Neuronal stem cell (in vitro differentiated cells): Measurements from ENCODE around the gene MAP3K5.

Experiments
- DNase-seq: peaks from one replicate; pipeline ENCODE4 v3.0.0-alpha.2; 2013; ENCODE audit warnings: low spot score
- H2AFZ ChIP-seq: one replicate; pipeline ENCODE4 v1.6.1; 2013; ENCODE audit warnings: mild to moderate bottlenecking, low read length, inconsistent platforms
- H2AK5ac ChIP-seq: 2 replicates; pipeline ENCODE4 v1.6.1; 2013; ENCODE audit warnings: low read depth, mild to moderate bottlenecking, inconsistent platforms, low read length, moderate library complexity, mixed read lengths
- H2BK120ac ChIP-seq: 2 replicates; pipeline ENCODE4 v1.6.1; 2013; ENCODE audit warnings: low read depth, mild to moderate bottlenecking, inconsistent platforms, low read length, moderate library complexity, mixed read lengths
- H2BK12ac ChIP-seq: one replicate; pipeline ENCODE4 v1.6.1; 2013; ENCODE audit warnings: low read length, inconsistent platforms
- H2BK15ac ChIP-seq: 2 replicates; pipeline ENCODE4 v1.6.1; 2013; ENCODE audit warnings: mild to moderate bottlenecking, low read length, inconsistent platforms, mixed read lengths
- H2BK5ac ChIP-seq: one replicate; pipeline ENCODE4 v1.6.1; 2013; ENCODE audit warnings: inconsistent platforms, mild to moderate bottlenecking, low read length, moderate library complexity
- H3K14ac ChIP-seq: one replicate; pipeline ENCODE4 v1.6.1; 2013; ENCODE audit warnings: low read length, inconsistent platforms
- H3K18ac ChIP-seq: 2 replicates; pipeline ENCODE4 v1.6.1; 2013; ENCODE audit warnings: low read length, inconsistent platforms
- H3K23ac ChIP-seq: 2 replicates; pipeline ENCODE4 v1.6.1; 2013; ENCODE audit warnings: low read depth, mild to moderate bottlenecking, mixed read lengths, low read length, inconsistent platforms; ENCODE audit not compliant: poor library complexity
- H3K27ac ChIP-seq: replicated peaks from 3 replicates; pipeline ENCODE4 v1.5.1; 2013; ENCODE audit warnings: low read length, inconsistent platforms
- H3K27me3 ChIP-seq, 3 experiments: 2 replicates each; pipeline ENCODE4 v1.6.1; 2013; ENCODE audit warnings: low read length in 3 of 3, mild to moderate bottlenecking in 2 of 3, inconsistent platforms in 1 of 3, low read depth in 1 of 3, mixed read lengths in 1 of 3, moderate library complexity in 1 of 3; ENCODE audit not compliant: control insufficient read depth in 3 of 3, insufficient read depth in 3 of 3
- H3K36me3 ChIP-seq, 2 donors: replicated peaks in 1 of 2; 2 replicates each; pipeline ENCODE4 v1.6.1; 2013; ENCODE audit warnings: low read length in 2 of 2; ENCODE audit not compliant: control insufficient read depth in 2 of 2, insufficient read depth in 2 of 2
- H3K4ac ChIP-seq: 2 replicates; pipeline ENCODE4 v1.6.1; 2013; ENCODE audit warnings: inconsistent platforms, mild to moderate bottlenecking, low read length, moderate library complexity
- H3K4me1 ChIP-seq, 2 donors: 1 replicate in 1 of 2; 2 replicates in 1 of 2; pipeline ENCODE4 v1.6.1; 2013; ENCODE audit warnings: low read length in 2 of 2, low read depth in 1 of 2; ENCODE audit not compliant: control insufficient read depth in 2 of 2, insufficient read depth in 1 of 2
- H3K4me2 ChIP-seq: one replicate; pipeline ENCODE4 v1.6.1; 2013; ENCODE audit warnings: mild to moderate bottlenecking, low read length, inconsistent platforms; ENCODE audit not compliant: insufficient read depth, poor library complexity, severe bottlenecking
- H3K4me3 ChIP-seq, 2 donors: 2 replicates each; pipeline ENCODE4 v1.5.1; 2013; ENCODE audit warnings: low read length in 2 of 2, mild to moderate bottlenecking in 2 of 2, inconsistent platforms in 1 of 2, moderate library complexity in 1 of 2
- H3K79me1 ChIP-seq: one replicate; pipeline ENCODE4 v1.6.1; 2013; ENCODE audit warnings: low read depth, mild to moderate bottlenecking, inconsistent platforms, low read length, moderate library complexity
- H3K9ac ChIP-seq: one replicate; pipeline ENCODE4 v1.6.1; 2013; ENCODE audit warnings: mild to moderate bottlenecking, low read depth, low read length, inconsistent platforms; ENCODE audit not compliant: poor library complexity
- H3K9me3 ChIP-seq, 2 donors: replicated peaks in 1 of 2; 2 replicates each; pipeline versions ENCODE3 to v1.6.1; 2013; ENCODE audit warnings: low read length in 2 of 2, mild to moderate bottlenecking in 2 of 2, inconsistent platforms in 1 of 2, low read depth in 1 of 2, mixed read lengths in 1 of 2, moderate library complexity in 1 of 2; ENCODE audit not compliant: control insufficient read depth in 2 of 2, insufficient read depth in 1 of 2
- H4K8ac ChIP-seq: one replicate; pipeline ENCODE4 v1.6.1; 2013; ENCODE audit warnings: low read depth, mild to moderate bottlenecking, inconsistent platforms, low read length, moderate library complexity
- H4K91ac ChIP-seq: one replicate; pipeline ENCODE4 v1.6.1; 2013; ENCODE audit warnings: low read length, low read depth, mild to moderate bottlenecking, inconsistent platforms; ENCODE audit not compliant: poor library complexity
- WGBS, 2 donors: extraction: QIAGEN DNeasy Blood & Tissue Kit; methylation state at CpG; one replicate each; pipeline ENCODE4 v1.1.7; 2013; ENCODE audit warnings: missing lambda C conversion rate in 2 of 2, mixed read lengths in 1 of 2; ENCODE audit not compliant: insufficient read length in 2 of 2, insufficient replicate concordance in 1 of 2; ENCODE audit errors: extremely low coverage in 2 of 2; 5-methylcytosine and 5-hydroxymethylcytosine counted together

MAP3K5 gene

DNA sequence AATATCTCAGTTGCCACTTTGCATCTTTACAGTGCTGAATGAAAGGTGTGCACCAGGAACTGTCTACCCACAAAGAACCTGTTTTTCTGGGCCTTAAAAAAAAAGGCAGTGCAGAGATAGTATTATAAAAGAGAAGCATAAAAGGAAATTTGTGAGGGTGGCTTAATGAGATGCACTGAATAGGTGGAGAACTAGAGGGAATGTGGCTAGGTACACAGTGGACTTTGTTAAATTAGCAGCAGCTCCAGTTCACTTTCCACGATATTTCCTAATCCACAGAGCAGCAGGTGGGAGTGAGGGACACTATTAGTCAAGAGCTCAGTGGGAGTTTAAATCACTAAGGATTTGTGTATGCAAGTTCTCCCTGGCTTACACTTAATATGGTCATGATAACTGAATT, 280.9 kb downstream of the MAP3K5 start:
- Histone ChIP-seq H2AK5ac (no peak overlapping the region), H4K8ac (no peak overlapping the region), H3K4me1 (peaks cover 0 to 2% of the 10 kb centered on the region in 2 donors), H2BK120ac (no peak overlapping the region), H3K9ac (no peak overlapping the region), H4K91ac (no peak overlapping the region), H3K27ac (no peak overlapping the region), H3K18ac (no peak overlapping the region), H3K27me3 (no peaks in the 10 kb centered on the region), H3K36me3 (no peaks in the 10 kb centered on the region), H3K14ac (no peak overlapping the region), H3K79me1 (no peaks in the 10 kb centered on the region), H3K9me3 (no peaks in the 10 kb centered on the region), H2BK12ac (no peak overlapping the region), H2BK15ac (no peak overlapping the region), H3K4ac (no peak overlapping the region), H3K4me3 (no peak overlapping the region), H3K4me2 (no peak overlapping the region), H2AFZ (no peak overlapping the region), H3K23ac (no peak overlapping the region), H2BK5ac (no peak overlapping the region)
- WGBS, 2 donors, result no CpG with 5 or more reads among the region's 1 CpG
- DNase-seq, result no peak

DNA sequence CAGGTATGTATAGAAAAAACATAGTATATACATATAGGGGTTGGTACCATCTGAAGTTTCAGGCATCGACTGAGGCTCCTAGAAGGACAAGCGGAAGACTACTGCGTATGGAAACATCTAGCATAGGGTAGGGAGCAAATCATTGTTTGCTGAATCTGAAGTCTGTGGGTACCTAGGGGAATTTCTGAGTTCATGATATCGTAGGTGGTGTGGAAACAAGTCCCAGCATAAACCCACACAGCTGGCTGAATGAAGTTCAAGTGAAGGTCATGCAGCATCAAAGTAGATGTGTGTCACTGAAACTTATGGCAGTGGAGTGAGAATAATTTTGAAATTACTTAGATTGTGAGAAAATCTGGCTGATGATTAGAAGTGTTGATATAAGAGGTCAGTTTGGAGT, 281.5 kb downstream of the MAP3K5 start:
- H2BK15ac ChIP-seq, result no peak overlapping the region
- H2AFZ ChIP-seq, result no peak overlapping the region
- no peak overlapping the region for H3K4me2 ChIP-seq
- H2BK12ac ChIP-seq, result no peak overlapping the region
- H3K18ac ChIP-seq, result no peak overlapping the region
- H3K9ac ChIP-seq, result no peak overlapping the region
- no peak overlapping the region for H4K91ac ChIP-seq
- H4K8ac ChIP-seq, result no peak overlapping the region
- H3K4me1 ChIP-seq, result peaks cover 0 to 2% of the 10 kb centered on the region in 2 donors
- H3K36me3 ChIP-seq, result no peaks in the 10 kb centered on the region
- no peak for DNase-seq
- H3K27ac ChIP-seq, result no peak overlapping the region
- no peaks in the 10 kb centered on the region for H3K79me1 ChIP-seq
- H3K9me3 ChIP-seq, result no peaks in the 10 kb centered on the region
- no peak overlapping the region for H2BK5ac ChIP-seq
- no peak overlapping the region for H2AK5ac ChIP-seq
- H3K14ac ChIP-seq, result no peak overlapping the region
- no peak overlapping the region for H3K23ac ChIP-seq
- no peaks in the 10 kb centered on the region for H3K27me3 ChIP-seq
- no peak overlapping the region for H3K4ac ChIP-seq
- no peak overlapping the region for H3K4me3 ChIP-seq
- no peak overlapping the region for H2BK120ac ChIP-seq
- no CpG with 5 or more reads among the region's 4 CpGs for WGBS, 2 donors

DNA sequence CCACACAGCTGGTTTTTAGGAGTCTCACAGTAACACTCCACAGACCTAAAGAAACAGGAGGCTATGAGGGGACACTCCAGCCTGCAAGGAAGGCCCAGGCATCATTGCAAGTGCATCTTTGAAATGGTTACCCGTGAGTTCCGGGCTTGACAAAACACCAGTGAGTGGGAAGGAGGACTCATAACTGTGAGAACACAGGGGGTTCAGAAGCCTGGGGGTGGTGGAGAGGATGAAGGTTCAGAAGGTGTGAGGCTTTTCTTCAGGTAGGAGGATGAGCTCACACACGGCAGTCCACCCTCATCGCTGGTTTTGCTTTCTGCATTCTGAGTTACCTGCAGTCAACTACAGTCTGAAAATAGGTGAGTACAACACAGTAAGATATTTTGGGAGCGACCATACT, 282.0 kb downstream of the MAP3K5 start:
- H3K4me1 ChIP-seq, result peaks cover 0 to 2% of the 10 kb centered on the region in 2 donors
- no peak overlapping the region for H2BK5ac ChIP-seq
- no peak overlapping the region for H3K4ac ChIP-seq
- no peak overlapping the region for H3K23ac ChIP-seq
- H3K14ac ChIP-seq, result no peak overlapping the region
- no peak overlapping the region for H2AK5ac ChIP-seq
- no peaks in the 10 kb centered on the region for H3K36me3 ChIP-seq
- no CpG with 5 or more reads among the region's 5 CpGs for WGBS, 2 donors
- H2BK12ac ChIP-seq, result no peak overlapping the region
- no peak for DNase-seq
- no peak overlapping the region for H3K18ac ChIP-seq
- H2BK120ac ChIP-seq, result no peak overlapping the region
- no peak overlapping the region for H4K91ac ChIP-seq
- H3K9ac ChIP-seq, result no peak overlapping the region
- H3K79me1 ChIP-seq, result no peaks in the 10 kb centered on the region
- H2BK15ac ChIP-seq, result no peak overlapping the region
- H3K27ac ChIP-seq, result no peak overlapping the region
- no peaks in the 10 kb centered on the region for H3K27me3 ChIP-seq
- no peak overlapping the region for H2AFZ ChIP-seq
- H3K9me3 ChIP-seq, result no peaks in the 10 kb centered on the region
- no peak overlapping the region for H3K4me3 ChIP-seq
- H4K8ac ChIP-seq, result no peak overlapping the region
- no peak overlapping the region for H3K4me2 ChIP-seq

DNA sequence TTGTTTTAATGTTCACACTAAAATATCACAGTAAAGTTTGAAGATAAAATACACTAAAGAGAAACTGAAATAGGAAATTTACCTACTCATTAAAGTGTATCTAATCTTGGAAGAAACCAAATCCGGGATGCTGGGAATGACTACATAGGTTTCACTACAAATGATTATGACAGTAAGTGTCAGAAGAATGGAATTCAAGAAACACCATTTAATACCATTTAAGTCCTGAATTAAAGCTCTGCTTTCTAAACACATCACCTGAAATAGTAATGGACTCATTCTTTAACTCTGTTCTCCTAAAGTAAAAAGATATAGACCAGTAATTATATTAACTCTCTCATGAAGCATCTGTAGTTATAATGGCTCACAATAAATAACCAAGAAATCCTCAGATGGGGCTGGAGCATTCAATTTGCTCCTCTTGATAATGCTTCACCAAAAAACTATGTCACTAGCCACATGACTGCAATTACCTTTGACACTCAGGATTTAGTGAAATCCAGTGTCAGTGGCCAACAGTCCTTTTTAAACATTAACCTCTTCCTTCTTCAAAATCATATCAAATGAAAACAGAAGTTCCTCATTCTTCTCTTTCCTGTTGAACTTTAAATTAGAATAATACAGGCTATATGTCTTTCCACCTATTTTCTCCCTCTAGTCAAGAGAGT, 283.4 kb downstream of the MAP3K5 start:
- Histone ChIP-seq H3K9me3 (no peaks in the 10 kb centered on the region), H3K23ac (no peak overlapping the region), H3K27me3 (no peaks in the 10 kb centered on the region), H2BK12ac (no peak overlapping the region), H3K79me1 (no peaks in the 10 kb centered on the region), H2AK5ac (no peak overlapping the region), H2BK5ac (no peak overlapping the region), H2AFZ (no peak overlapping the region), H3K27ac (no peak overlapping the region), H2BK15ac (no peak overlapping the region), H3K18ac (no peak overlapping the region), H4K91ac (no peak overlapping the region), H3K4ac (no peak overlapping the region), H3K14ac (no peak overlapping the region), H3K4me2 (no peak overlapping the region), H2BK120ac (no peak overlapping the region), H4K8ac (no peak overlapping the region), H3K9ac (no peak overlapping the region), H3K4me3 (no peak overlapping the region), H3K36me3 (no peaks in the 10 kb centered on the region), H3K4me1 (peaks cover 0 to 2% of the 10 kb centered on the region in 2 donors)
- no CpG with 5 or more reads among the region's 1 CpG for WGBS, 2 donors
- DNase-seq, result no peak
